Activated naive CD8-positive, alpha-beta T cell treated with anti-CD3 and anti-CD28 coated beads for 36 hours (primary cell): ENCODE results near the gene YTHDF2. TPM values are rescaled to one million over a fixed set of nuclear protein-coding genes. Genes with fewer than 3 reads are reported as not detected.

ENCODE experiments used
- DNase-seq: peaks from one replicate; pipeline ENCODE4 v3.0.0; 2021
- H3K27ac Mint-ChIP-seq: one replicate; pipeline ENCODE4 v1.8.0; 2022; ENCODE audit warnings: mild to moderate bottlenecking, moderate library complexity, mixed read lengths
- H3K27me3 Mint-ChIP-seq: one replicate; pipeline ENCODE4 v1.8.0; 2022; ENCODE audit warnings: mild to moderate bottlenecking, mixed read lengths
- H3K36me3 Mint-ChIP-seq: one replicate; pipeline ENCODE4 v1.8.0; 2021; ENCODE audit warnings: mild to moderate bottlenecking, mixed read lengths
- H3K4me1 Mint-ChIP-seq: one replicate; pipeline ENCODE4 v1.8.0; 2021; ENCODE audit warnings: mixed read lengths
- H3K4me3 Mint-ChIP-seq: one replicate; pipeline ENCODE4 v1.8.0; 2022; ENCODE audit warnings: mild to moderate bottlenecking, moderate library complexity, mixed read lengths
- H3K9me3 Mint-ChIP-seq: one replicate; pipeline ENCODE4 v1.8.0; 2022; ENCODE audit warnings: mixed read lengths
- total RNA-seq, 2 experiments: library from RNA; stranded (reverse); gene quantifications; one replicate each; pipeline ENCODE4 v1.2.3, GENCODE V29; 2021

The YTHDF2 gene
- total RNA-seq, 2 experiments from 2014 or later = 104 to 107 TPM

DNA sequence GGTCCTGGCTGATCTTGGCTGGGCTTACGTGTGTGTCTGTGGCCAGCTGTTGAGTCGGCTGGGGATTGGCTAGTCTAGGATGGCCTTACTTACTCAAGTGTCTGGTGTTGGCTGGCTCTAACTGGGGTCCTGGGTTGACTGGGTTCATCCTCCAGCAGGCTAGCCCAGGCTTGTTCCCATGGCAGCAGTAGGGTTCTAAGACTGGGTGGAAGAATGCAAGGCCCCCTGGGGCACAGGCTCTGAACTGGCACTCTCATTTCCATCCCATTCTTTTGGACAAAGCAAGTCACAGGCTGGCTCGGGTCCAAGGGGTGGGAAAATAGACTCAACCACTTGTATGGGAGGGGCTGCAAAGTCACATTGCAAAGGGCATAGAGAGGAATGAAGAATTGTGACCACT lies 67.3 kb downstream of the YTHDF2 start:
- H3K27me3 Mint-ChIP-seq = peaks cover 8% of the 10 kb centered on the region
- H3K4me1 Mint-ChIP-seq = no peaks in the 10 kb centered on the region
- DNase-seq = no peak
- H3K36me3 Mint-ChIP-seq = no peaks in the 10 kb centered on the region
- no peak overlapping the region for H3K27ac Mint-ChIP-seq
- H3K4me3 Mint-ChIP-seq = no peak overlapping the region
- H3K9me3 Mint-ChIP-seq = no peaks in the 10 kb centered on the region

DNA sequence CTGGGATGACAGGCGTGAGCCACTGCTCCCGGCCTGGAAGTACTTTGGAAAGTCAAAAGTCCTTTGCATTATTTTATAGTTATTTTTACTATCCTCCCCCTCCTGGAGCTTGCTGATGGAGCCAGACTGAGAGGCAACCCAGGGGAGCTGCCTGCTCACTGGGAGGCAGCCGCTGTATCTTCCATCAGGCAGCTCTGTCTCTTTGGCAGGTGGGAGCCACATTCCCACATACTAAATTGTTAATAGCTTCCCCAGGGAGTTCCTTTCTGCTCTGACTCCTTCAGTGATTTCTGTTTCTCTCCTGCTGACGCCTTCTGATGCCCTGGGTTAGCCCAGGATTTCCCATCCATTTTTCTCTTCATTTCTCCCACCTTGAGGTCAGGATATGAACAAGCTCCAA lies 70.3 kb downstream of the YTHDF2 start:
- Mint-ChIP-seq H3K27ac (no peak overlapping the region), H3K36me3 (no peaks in the 10 kb centered on the region), H3K9me3 (no peaks in the 10 kb centered on the region)

DNA sequence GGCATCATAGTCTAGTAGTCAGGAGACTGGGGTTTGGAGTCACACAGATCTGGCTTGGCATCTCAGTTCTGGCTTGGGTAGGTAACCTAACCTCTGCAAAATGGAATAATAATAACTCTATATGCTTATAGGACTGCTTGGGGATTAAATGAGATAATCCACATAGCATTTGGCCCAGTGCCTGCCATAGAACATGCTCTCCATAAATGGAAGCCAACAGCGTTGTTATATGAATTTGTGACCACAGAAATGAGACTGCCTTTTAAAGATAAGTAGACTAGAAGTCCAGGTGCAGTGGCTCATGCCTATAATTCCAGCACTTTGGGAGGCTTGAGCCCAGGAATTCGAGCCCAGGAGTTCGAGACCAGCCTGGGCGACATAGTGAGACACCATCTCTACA lies 71.2 kb downstream of the YTHDF2 start:
- Mint-ChIP-seq H3K36me3 (no peaks in the 10 kb centered on the region), H3K27me3 (peaks cover 34% of the 10 kb centered on the region), H3K4me1 (peaks cover 2% of the 10 kb centered on the region), H3K9me3 (no peaks in the 10 kb centered on the region), H3K4me3 (no peak overlapping the region), H3K27ac (no peak overlapping the region)
- no peak for DNase-seq

More for the DNA sequence above, 70.3 kb downstream of the YTHDF2 start:
- DNase-seq = no peak
- Mint-ChIP-seq H3K4me3 (no peak overlapping the region), H3K27me3 (peaks cover 28% of the 10 kb centered on the region), H3K4me1 (peaks cover 2% of the 10 kb centered on the region)

DNA sequence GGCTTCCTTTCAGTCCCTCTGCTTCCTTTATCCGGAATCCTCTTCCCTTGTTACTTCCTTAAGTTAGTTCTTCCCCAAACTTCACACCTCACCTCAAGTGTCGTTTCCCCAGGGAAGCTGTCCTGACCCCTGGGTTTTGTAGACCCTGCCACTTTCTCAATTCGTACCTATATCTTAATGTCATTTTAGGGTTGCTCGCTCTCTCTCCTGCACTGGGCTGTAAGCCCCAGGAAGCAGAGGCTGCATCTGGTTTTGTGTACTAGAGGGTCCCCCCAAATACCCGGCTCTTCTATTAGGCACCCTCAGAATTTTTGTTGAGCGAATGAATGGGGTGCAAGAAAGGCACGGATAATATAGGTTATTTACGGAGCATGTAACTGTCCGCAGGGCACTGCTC lies 74.6 kb downstream of the YTHDF2 start:
- Mint-ChIP-seq H3K4me3 (no peak overlapping the region), H3K36me3 (no peaks in the 10 kb centered on the region), H3K4me1 (peaks cover 2% of the 10 kb centered on the region), H3K27me3 (peaks cover 59% of the 10 kb centered on the region), H3K27ac (no peak overlapping the region), H3K9me3 (no peaks in the 10 kb centered on the region)
- no peak for DNase-seq

DNA sequence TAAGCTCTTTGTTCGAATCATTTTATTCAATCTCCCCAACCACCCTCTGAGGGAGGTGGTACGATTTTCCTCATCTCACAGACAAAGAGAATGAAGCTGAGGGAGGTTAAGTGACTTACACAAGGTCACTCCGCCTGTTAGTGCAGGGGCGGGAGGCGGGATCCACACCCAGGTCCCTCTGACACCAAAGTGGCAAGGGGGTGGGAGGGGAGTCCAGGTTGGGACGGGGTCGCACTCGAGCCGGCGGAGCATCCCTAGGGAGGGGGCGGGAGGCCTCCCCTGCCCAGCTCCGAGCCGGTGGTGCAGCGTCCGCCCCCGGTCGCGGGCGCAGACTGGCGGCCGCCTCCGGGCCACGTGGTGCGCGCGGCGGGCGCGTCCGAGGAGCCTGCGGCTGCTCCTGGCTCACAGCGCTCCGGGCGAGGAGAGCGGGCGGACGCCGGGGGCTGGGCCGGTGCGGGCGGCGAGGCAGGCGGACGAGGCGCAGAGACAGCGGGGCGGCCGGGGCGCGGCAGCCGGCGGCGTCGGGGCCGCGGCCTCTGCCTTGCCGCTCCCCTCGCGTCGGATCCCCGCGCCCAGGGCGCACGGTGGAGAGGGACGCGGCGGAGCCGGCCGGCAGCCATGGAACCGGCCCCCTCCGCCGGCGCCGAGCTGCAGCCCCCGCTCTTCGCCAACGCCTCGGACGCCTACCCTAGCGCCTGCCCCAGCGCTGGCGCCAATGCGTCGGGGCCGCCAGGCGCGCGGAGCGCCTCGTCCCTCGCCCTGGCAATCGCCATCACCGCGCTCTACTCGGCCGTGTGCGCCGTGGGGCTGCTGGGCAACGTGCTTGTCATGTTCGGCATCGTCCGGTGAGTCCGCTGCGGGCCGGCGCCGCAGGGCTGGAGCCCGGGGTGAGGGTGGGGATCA lies 75.3 kb downstream of the YTHDF2 start, which contains the start of gene OPRD1:
Gene OPRD1, plus strand, starts transcription at position 405 of the 903 bp plus-strand sequence. Its CDS starts 214 bp downstream, at position 619.
- peak; percentile 28 for DNase-seq
- Mint-ChIP-seq H3K4me1 (peaks cover 2% of the 10 kb centered on the region), H3K27ac (no peak within 1 kb of the TSS), H3K27me3 (peaks cover 61% of the 10 kb centered on the region), H3K9me3 (no peaks in the 10 kb centered on the region), H3K36me3 (no peaks in the 10 kb centered on the region), H3K4me3 (no peak within 1 kb of the TSS)

DNA sequence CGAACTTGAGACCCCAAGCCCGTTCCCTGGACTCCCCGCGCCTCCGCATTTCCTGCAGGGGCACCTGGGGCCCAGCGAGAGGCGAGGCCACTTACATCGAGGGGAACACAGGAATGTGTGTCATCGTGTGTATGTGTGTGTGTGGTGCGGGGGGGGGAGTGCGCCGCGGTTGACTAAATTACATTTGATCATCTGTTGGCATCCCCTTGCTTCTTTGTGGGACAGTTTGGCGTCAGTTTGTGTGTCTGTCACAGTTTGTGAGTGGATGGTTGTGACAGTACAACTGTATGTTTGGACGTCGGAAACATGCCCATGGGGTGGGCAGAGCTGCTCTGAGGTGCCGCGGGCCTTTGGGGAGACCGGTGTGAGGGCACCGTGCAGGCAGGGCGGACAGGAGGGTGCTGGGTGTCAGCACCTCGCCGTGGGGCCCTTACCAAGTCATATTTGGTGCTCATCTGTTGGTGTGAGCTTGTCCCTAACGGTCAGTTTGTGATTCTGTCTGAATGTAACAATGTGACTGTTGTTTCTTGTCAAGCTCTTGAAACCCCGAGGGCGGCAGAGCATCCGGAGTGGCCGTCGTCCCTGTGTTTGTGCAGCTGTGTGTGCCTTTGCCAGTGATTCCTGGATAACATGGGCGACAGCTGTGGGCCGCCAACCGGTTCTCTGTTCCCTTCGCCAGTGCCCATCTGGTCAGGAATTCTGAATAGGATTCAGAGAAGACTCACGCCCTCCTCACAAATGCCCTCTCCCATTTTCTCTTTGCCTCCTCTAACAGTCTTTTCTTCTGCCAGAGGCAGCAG lies 76.1 kb downstream of the YTHDF2 start:
- Mint-ChIP-seq H3K36me3 (no peaks in the 10 kb centered on the region), H3K4me3 (no peak overlapping the region), H3K27ac (no peak overlapping the region), H3K27me3 (peaks cover 63% of the 10 kb centered on the region), H3K4me1 (peaks cover 2% of the 10 kb centered on the region), H3K9me3 (no peaks in the 10 kb centered on the region)
- DNase-seq = no peak

DNA sequence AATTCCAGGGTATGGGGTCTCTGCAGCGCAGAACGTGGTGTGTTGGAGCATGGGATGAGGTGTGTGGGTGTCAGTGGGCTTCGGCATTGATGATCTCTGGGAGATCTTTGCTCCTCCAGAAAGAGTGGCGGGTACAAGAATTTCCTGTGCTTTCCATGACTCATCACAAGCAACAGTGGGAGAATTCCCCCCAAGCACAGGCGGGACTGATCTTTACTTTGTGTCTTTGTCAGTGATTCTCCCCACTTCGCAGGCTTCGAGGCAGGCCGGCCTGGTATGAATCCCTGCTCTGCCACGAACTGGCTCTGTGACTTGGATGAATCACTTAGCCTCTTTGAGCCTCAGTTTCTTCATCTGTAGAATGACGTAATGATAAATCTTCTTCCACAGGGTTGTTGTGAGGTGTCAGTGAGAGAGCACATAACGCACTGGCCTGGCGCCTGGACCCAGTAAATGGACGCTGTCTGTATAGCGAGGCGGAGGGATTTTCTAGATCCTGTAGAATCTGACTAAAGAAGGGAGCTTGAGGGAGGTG lies 77.3 kb downstream of the YTHDF2 start:
- no peak for DNase-seq

DNA sequence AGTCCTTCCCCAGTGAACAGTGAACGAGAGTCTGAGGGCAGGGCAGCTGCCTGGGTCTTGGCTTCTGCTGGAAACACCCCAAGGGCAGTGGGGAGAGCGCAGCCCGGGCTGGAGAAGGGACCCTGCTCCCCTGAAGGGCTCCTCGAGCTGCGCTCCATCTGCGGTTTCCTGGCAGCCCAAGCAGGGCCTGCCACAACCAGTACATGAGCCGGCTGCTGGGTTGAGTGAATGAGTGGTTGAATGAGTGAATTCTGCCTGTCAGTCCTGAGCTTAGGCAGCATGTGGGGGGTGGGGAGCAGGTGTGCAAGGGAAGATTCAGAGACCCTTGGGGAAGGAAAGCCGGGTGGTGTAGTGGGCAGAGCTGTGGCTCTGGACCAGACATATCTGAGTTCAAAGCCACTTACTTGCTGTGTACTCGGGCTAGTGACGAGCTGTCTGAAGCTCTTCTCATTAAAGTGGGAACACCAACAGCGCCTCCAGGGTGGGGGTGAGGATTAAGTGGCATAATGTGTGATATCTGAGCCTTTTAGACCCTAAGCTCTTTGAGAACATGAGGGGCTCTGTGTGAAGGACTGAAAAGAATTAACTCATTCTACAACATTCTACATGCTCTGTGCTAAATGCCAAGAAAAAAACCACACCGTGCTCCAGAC lies 78.9 kb downstream of the YTHDF2 start:
- DNase-seq = no peak
- Mint-ChIP-seq H3K4me1 (peaks cover 2% of the 10 kb centered on the region), H3K9me3 (no peaks in the 10 kb centered on the region), H3K36me3 (no peaks in the 10 kb centered on the region), H3K27ac (no peak overlapping the region), H3K4me3 (no peak overlapping the region), H3K27me3 (peaks cover 63% of the 10 kb centered on the region)

More for the DNA sequence above, 77.3 kb downstream of the YTHDF2 start:
- Mint-ChIP-seq H3K4me3 (no peak overlapping the region), H3K36me3 (no peaks in the 10 kb centered on the region), H3K9me3 (no peaks in the 10 kb centered on the region), H3K4me1 (peaks cover 2% of the 10 kb centered on the region), H3K27ac (no peak overlapping the region), H3K27me3 (peaks cover 72% of the 10 kb centered on the region)

DNA sequence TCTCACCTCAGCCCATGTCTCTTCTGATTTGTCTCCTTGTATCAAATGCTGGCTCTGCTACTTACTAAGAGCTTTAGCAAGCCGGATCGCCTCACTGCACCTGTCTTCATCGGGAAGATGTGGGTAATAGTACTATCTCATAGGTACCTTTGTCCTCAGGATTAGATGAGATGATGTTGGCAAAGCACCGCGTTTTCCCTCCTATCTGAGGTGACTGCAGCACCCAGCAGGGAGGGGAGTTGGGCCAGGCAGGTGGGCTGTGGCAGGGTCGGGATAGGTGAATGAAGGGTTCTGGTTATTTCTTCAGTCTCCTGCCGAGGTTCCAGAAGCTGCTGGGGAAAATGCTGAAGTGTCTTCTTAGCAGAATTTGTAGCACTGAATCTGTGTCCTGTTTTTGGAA lies 80.4 kb downstream of the YTHDF2 start:
- no peaks in the 10 kb centered on the region for H3K36me3 Mint-ChIP-seq
- H3K27me3 Mint-ChIP-seq = peaks cover 52% of the 10 kb centered on the region
- H3K4me3 Mint-ChIP-seq = no peak overlapping the region
- H3K27ac Mint-ChIP-seq = no peak overlapping the region
- H3K4me1 Mint-ChIP-seq = no peaks in the 10 kb centered on the region
- DNase-seq = no peak
- no peaks in the 10 kb centered on the region for H3K9me3 Mint-ChIP-seq

DNA sequence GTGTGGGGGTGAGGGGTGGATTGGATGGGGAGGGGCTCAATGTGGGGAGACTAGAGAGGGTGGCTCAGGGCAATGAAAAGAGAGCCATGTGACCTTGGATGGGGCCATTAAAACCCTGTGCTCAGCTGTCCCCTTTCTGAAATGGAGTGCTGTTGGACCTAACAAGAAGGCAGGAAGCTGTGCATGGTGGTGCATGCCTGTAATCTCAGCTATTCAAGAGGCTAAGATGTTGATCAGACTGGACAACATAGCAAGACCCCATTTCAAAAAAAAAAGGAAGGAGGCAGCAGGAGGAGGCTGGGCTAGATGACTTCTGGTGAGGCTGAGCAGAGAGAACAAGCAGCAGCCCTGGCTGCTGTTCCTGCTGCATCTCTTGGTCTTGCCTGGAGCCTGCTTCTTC lies 82.3 kb downstream of the YTHDF2 start:
- DNase-seq = no peak
- Mint-ChIP-seq H3K27me3 (peaks cover 35% of the 10 kb centered on the region), H3K9me3 (no peaks in the 10 kb centered on the region), H3K36me3 (no peaks in the 10 kb centered on the region), H3K4me3 (no peak overlapping the region), H3K4me1 (no peaks in the 10 kb centered on the region), H3K27ac (no peak overlapping the region)

Other genes starting within 250 kb of the YTHDF2 start
- gene RCC1, start 230.9 kb upstream of the YTHDF2 start, total RNA-seq = 100 to 1,000 TPM; 133 to 138 TPM
- 10 to 100 TPM; 42.6 to 43.2 TPM for gene TRNAU1AP, start 183.9 kb upstream of the YTHDF2 start, total RNA-seq
- not detected for gene RAB42, start 144.7 kb upstream of the YTHDF2 start, total RNA-seq
- 10 to 100 TPM; 26.5 to 28.0 TPM for gene TAF12, start 93.9 kb upstream of the YTHDF2 start, total RNA-seq
- gene RNU11, start 88.3 kb upstream of the YTHDF2 start, total RNA-seq = not detected
- gene GMEB1, start 68.2 kb upstream of the YTHDF2 start, total RNA-seq = 10 to 100 TPM; 25.3 to 26.6 TPM
- under 1 TPM in 1 of 2 experiments, not detected in 1; 0.02 TPM for gene OPRD1, start 75.2 kb downstream of the YTHDF2 start, total RNA-seq
- gene EPB41, start 177.6 kb downstream of the YTHDF2 start, total RNA-seq = 10 to 100 TPM; 77.1 to 86.7 TPM